Measurements from ENCODE around the gene KCNIP1.

KCNIP1 gene

GRCh38 chr5:170570476-170570875, 66.7 kb downstream of the KCNIP1 start:
- DNase-seq, result no peak

DNA sequence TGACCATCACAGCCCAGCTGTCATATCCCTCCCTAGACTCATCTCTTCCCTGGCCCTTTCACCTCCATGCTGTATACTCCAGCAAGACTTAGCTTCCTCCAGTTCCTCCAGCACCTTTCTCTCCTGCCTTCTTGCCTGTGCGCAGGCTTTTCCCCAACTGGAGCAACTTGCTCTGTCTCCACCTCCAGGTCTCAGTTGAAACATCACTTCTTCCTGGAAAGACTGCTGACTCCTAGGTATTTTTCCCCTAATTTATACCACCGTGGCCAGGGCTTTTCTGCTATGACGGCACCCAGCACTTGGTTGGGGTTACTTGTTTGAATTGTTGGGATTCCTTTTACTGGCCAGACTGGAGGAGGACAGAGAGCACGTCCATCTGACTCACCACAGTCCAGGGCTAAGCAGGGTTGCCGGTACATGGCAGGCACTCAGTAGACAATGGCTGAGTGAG, 67.5 kb downstream of the KCNIP1 start:
- no peak for DNase-seq

DNA sequence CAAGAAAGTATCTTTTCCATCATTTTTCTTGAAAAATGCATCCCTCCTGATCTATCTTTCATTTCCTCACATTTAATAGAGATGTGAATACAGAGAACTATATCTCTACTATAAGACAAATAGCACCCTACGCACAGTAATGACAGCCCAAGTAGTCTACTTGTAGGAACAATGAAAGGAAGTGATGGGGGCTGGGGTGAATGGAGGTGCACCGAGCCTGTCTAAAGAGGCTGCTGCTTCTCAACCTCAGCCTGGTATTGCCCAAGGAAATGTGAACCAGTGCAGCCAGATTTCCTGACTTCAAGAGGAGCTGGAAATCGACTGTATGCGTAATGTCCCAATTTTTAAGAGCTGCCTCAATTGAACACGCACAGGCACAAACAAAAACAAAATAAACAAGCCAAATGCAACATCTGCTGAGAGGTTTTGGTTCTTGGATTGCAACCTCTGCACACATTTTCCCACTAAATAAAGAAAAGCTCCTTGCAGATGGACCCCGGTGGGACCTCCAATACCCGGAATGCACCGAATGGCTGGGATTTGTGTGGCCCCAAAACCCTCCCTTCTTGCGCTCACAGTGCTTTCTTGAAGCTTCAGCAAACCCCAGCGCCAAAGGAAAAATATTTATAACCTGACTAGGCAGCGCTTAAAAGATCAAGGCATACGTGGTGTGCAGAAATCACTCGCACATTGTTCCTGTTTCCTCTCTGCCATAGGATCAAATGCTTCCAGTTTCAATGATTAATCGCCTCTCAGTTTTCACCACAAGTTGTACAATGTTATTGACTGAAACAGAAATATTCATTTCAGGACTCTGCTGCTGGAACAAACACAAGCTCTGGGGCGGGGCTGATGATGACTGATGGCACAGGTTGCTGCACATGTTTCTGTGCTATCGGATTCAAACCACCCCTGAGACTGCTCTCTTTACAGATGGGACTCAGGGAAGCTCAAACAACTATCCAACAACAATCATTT, 68.3 kb downstream of the KCNIP1 start:
- peak; percentile 76 for DNase-seq

DNA sequence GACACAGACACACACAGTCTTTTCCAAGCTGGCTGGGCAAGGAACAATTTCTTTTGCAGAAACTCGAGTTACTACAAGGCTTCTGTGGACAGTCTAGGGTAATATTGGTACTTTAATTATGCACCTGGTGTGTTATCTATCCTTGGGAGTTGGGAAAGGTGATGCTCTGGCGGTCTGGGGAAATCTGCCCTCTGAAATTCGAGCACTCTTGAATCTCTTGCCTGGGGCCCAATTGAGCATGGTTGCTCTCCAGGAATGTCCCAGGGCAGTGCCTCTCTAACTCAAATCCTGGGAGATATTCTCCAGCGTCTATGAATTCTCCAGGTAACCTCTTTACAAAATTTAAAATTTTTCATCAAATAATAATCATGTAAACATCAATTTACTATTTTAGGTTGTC, 69.3 kb downstream of the KCNIP1 start:
- no peak for DNase-seq

DNA sequence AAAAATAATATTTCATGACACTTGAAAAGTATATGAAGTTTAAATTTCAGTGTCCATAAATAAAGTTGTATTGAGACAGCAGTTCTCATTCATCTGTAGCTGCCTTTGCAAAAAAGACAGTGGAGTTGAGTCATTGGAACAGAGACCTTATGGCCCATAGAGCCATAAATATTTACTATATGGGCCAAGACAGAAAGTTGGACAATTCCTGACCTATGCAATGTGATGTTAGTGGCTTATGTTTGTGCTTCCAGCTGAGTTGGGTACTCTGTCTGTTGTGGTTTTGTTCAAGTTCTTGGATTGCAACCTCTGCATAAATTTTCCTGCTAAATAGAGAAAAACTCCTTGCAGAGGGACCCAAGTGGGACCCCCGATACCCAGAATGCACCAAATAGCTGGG, 69.8 kb downstream of the KCNIP1 start:
- DNase-seq, result no peak

DNA sequence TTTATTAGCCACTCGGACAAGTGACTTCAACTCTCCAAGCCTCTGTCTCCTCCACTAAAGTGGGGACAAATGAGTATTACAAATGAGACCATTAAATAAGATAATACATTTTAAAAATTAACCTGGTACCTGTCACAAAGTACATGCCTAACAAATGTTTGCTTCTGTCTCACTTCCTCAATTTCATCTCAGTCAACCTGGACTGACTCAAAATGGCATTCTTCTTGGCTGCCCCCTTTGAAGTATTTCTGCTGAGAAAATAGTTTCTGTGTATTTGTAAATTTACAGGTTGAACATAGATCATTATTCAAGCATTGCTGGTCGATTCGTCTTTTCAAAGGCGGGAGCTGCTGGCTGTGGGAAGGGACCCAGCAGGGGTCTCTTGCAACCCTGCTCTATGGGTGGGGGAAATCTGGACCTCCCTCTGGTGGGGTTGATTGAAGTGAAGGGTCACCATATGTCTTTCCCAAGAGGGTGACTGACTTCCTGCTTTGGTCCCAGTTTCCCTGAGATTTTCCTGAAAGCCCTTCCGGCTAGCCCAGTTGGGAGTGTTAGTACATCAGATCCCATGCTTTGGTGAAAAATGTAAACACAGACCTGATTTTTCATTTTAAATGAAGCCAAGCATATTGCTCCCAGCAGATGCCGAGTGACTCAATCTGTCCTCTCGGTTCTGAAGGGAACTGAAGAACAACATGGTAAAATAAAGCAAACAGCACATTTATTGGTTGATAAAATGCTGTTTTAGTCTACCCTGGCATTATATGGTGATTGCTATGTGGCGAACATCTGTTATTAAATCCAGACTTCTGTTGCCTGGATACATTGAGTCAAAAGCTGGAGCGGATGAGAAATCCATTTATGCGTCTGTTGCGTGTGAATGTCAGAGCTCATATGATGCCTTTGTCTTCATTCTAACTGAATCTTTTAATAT, 73.0 kb downstream of the KCNIP1 start:
- DNase-seq, result no peak

- DNase-seq, result no peak
Observed at GRCh38 chr5:170579601-170580000, 75.8 kb downstream of the KCNIP1 start.

DNA sequence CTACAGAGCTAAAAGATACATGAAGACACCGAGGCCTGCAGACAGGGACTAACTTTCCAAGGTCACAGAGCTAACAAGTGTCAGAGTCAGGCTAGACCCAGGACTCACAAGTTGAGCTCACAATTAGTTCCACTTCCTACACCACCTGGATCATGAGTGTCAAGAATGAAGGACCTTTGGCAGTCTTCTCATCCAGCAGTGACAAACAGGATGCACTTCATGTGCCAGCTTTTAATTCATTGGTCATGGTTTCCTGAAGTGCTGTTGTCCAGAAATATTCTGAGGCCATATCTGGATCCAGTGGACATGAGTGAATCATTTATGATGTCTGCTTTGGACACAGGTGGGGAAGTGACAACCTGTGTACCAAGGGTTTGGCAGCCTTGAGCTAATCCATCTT, 77.4 kb downstream of the KCNIP1 start:
- no peak for DNase-seq

DNA sequence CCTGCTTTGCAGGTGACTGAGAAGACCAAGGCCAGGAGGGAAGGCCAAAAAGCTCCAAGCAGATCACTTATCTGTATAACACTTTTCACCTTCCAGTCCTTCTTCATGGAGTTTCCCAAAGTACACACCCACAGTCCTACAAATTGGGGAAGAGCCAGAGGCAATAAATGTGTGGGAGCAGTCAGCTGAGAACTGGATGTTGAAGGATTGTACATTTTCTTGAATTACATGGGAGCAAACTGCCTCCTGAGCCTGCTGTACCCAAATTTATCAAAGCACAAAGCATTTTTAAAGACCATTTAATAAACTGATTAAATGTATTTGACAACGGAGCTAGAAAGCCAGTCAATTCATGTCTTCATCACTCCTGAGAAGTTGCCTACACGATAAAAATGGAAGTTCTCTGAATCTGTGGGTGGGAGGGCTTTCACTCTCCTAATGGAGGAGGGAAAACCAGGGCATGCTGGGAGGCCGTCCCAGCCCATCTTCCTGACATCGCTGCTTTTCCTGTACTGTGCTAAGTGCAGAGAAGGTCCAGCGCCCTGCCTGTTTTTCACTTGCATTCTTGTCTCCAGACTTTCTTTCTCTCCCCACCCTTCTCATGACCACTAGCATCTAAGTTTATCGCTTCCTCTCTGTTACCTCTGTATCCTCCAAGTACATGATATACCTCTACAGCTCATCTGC, 79.0 kb downstream of the KCNIP1 start:
- no peak for DNase-seq

- no peak for DNase-seq
Observed at GRCh38 chr5:170584003-170584402, 80.2 kb downstream of the KCNIP1 start.

- DNase-seq, result no peak
Observed at GRCh38 chr5:170584450-170585058, 80.7 kb downstream of the KCNIP1 start.

GRCh38 chr5:170585273-170585948, 81.6 kb downstream of the KCNIP1 start:
- DNase-seq, result no peak

DNA sequence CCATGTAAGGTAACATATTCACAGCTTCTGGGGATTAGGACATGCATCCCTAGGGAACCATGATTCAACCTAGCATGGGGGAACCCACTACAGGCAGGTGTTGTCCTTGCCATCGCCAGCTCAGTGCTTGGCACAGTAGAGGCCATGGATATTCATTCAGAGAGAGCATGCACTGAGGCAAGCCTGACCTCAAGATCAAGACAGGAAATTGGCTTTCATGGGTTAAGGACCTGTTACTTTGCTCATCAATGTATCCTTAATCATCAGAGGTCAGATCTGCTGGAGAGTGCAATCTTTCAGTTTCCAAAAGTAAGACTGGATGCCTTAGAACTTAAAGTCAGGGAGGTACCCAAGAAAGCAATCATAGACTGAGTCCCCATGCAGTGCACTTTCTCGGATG, 84.0 kb downstream of the KCNIP1 start:
- no peak for DNase-seq

GRCh38 chr5:170589643-170590042, 85.8 kb downstream of the KCNIP1 start:
- DNase-seq, result no peak

GRCh38 chr5:170590566-170590965, 86.7 kb downstream of the KCNIP1 start:
- DNase-seq, result no peak

GRCh38 chr5:170591054-170591453, 87.2 kb downstream of the KCNIP1 start:
- DNase-seq, result no peak

DNA sequence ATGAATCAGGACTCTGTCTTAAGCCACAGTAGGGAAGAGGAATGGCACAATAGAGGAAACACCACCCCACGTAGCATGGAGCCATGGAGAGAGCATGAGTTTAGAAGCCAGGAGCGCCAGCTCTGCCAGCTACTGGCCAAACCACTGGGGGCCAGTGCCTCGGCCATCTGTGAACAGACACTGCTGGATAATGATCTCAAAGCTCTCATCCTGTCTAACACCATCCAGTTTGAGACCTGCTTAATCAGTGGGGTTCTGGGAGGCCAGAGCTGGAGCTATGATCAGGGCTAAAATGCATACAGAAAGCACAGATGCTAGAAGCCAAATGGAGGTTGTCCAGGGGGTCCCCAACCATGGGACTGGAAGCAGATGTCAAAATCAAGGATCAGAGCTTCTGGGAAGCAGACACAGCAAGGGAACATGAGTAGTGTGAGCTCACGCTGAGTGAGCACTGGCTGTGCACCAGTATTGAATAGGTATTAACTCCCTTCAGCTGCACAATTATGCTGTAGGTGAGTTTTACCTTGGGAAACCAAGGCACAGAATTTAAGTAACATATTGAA, 92.7 kb downstream of the KCNIP1 start:
- DNase-seq, result no peak

GRCh38 chr5:170597109-170597751, 93.4 kb downstream of the KCNIP1 start:
- DNase-seq, result peak; percentile 75

- no peak for DNase-seq
Observed at GRCh38 chr5:170597872-170598271, 94.1 kb downstream of the KCNIP1 start.

DNA sequence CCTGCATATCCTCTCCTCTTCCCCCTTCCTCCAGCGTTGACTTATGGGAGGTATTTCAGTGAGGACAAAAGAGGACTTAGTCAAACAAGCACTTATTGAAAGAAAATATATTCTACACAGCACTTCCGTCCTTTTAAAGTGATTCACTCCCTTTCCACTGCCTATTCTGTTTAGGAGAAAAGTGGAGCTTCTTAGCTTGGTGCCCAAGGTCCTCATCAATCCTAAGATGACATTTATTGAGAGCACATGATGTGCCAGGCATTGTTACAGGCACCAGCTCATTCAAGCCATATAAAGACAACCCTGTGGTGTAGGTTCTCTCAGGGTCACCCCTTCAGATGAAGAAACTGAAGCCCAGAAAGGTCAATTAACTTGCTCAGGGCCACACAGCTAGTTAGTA, 95.9 kb downstream of the KCNIP1 start:
- no peak for DNase-seq

DNA sequence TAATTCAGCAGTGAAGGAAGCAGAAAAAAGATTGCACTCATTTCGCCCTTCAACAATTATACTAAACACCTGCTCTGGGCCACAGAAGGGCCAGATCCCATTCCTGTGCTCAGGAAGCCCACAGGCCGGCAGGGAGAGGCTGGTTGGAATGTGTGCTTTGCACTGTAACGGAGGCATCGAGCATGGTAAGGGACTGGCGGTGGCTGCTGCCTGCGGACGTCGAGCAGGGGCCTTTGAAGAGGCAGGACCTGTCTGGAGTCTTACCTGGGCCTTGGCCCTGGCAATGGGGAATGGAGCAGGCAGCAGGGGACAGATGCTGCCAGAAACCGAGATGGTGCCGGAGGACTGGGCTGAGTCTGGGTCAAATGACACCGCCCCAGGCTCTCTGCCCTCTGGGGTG, 97.8 kb downstream of the KCNIP1 start:
- no peak for DNase-seq

Measured in activated CD8-positive, alpha-beta memory T cell treated with anti-CD3 and anti-CD28 coated beads, Interleukin-2, amount 50 U/mL, for 48 hours (primary cell).